ENCODE data around the gene MAP4K5.
"Not testable (repeated sequence)": the region's sequence is repeated elsewhere in the genome, so short reads cannot be mapped to it uniquely, and the experiment has no call there.

The MAP4K5 gene

GRCh38 chr14:50544911-50545310 lies 12.5 kb upstream of the MAP4K5 start:
- no peak for DNase-seq (ENCODE audit: low read depth)

DNA sequence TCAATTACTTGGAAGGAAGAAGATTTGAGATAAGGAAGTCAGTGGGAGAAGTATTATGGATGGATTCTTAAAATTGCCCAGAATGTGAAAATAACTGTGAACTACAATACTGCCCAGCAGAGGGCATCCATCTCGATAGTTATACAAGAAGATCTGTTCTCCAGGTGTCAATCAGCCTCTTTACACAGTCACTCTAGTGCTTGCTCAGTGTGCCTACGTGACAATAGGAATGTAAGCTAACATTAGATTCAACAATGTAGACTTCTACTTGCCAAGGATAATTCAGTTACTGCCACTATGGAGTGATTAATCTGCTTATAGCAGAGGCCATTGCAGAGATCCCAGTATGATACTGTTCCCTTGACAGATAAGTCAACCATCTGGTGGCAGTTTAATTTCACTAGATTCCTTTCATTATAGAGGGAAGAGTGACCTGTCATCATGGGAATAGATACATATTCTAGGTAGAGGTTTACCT lies 10.6 kb upstream of the MAP4K5 start:
- DNase-seq (ENCODE audit: low read depth) = peak; percentile 70
- TF ChIP-seq CTCF (IDR thresholded peaks at IDR 0.05; ENCODE audit: insufficient read depth, low read depth, low read length, missing control alignments) = peak; percentile 61

More at GRCh38 chr14:50544911-50545310, 12.5 kb upstream of the MAP4K5 start:
- H3K4me3 ChIP-seq (ENCODE audit: low read depth, low read length) = no peak overlapping the region
- TF ChIP-seq CTCF (IDR thresholded peaks at IDR 0.05; ENCODE audit: insufficient read depth, low read depth, low read length, missing control alignments) = no peak

GRCh38 chr14:50541159-50541567 lies 8.8 kb upstream of the MAP4K5 start:
- TF ChIP-seq CTCF (IDR thresholded peaks at IDR 0.05; ENCODE audit: insufficient read depth, low read depth, low read length, missing control alignments) = no peak
- H3K4me3 ChIP-seq (ENCODE audit: low read depth, low read length) = no peak overlapping the region
- peak; percentile 22 for DNase-seq (ENCODE audit: low read depth)

More for the DNA sequence above, 10.6 kb upstream of the MAP4K5 start:
- no peak overlapping the region for H3K4me3 ChIP-seq (ENCODE audit: low read depth, low read length)

- TF ChIP-seq CTCF (IDR thresholded peaks at IDR 0.05; ENCODE audit: insufficient read depth, low read depth, low read length, missing control alignments) = no peak
- DNase-seq (ENCODE audit: low read depth) = no peak
- H3K4me3 ChIP-seq (ENCODE audit: low read depth, low read length) = no peak overlapping the region
These were observed 6.7 kb upstream of the MAP4K5 start for GRCh38 chr14:50539051-50539450.

GRCh38 chr14:50538034-50538433 lies 5.7 kb upstream of the MAP4K5 start:
- DNase-seq (ENCODE audit: low read depth); H3K4me3 ChIP-seq (ENCODE audit: low read depth, low read length): not testable (repeated sequence)

DNA sequence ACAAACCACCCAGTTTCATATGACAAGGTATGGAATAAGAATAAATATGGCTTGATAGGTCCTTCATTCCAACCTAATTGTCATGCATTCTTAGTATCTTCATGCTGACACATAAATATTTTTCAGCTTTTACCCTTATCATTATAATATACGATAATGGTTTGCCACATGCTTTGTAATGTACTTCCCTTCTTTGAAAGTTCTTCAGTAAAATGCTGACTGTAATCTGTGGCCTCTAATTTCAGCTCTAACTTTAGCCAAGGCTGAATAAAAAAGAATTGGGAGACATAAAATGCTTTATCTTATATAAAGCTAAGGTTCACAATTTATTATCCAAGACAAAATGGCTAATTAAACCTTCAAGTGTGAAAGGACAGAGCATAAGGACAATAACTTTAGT lies 2.6 kb upstream of the MAP4K5 start:
- no peak for DNase-seq (ENCODE audit: low read depth)
- H3K4me3 ChIP-seq (ENCODE audit: low read depth, low read length) = no peak overlapping the region
- TF ChIP-seq CTCF (IDR thresholded peaks at IDR 0.05; ENCODE audit: insufficient read depth, low read depth, low read length, missing control alignments) = no peak

DNA sequence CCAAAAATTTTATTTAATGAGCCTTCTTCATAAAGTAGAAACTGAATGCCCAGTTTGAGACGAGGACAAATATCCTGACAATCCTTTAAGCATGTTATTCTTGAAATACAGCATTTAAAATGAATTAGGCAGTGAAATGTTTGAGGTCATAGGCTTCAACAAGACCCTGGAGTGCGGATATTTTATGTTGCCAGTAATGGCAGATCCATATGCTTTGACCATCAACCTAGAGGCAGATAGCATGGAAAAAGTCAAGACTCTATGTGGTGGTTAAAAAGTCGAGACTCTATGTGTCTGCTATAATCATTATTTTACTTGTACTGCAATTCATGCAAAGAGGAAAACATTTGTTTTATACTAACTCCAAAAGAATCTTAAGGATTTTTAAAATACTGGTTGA lies 2.0 kb upstream of the MAP4K5 start:
- no peak for TF ChIP-seq CTCF (IDR thresholded peaks at IDR 0.05; ENCODE audit: insufficient read depth, low read depth, low read length, missing control alignments)
- no peak for DNase-seq (ENCODE audit: low read depth)

More for the DNA sequence above, 2.0 kb upstream of the MAP4K5 start:
- H3K4me3 ChIP-seq (ENCODE audit: low read depth, low read length) = no peak overlapping the region
